ENCODE results near the gene FCHO1.
"Not testable (repeated sequence)": the region's sequence is repeated elsewhere in the genome, so short reads cannot be mapped to it uniquely, and the experiment has no call there.

The FCHO1 gene

DNA sequence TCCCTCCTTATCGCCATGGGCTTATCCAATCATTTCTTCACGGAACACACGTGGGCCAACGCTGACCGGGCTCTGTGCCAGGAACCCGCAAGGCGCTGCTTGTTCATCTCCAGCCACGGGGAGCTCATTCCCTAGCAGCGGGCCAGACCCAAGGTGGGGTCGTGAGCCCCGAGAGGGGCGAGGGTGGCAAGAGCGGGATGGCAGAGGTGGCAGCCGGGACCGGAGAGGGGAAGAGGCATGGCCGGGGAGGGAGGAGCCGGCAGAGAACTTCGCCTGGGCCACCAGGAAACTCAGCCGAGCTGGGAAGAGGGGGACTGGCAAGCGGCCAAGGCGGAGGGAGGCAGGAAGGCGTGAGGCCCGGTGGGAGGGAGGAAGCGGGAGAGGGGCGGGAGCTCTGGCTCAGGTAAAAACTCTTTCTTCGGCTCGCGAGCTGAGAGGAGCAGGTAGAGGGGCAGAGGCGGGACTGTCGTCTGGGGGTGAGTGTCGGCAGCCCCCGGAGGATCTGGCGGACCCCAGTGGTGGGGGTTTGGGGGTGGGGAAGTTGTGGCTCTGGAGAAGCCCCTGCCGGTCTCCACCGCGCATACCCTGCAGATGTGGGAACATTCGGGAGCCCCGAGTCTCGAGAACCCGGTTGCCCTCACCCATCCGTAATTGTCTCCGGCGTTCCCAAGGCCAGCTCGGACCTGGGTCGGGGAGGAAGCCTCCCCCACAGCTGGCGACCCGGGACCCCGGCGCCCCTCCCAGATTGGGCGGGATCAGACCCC, 43.6 kb downstream of the FCHO1 start, which contains the start of gene B3GNT3:
Gene B3GNT3, plus strand, starts transcription at position 408 of the 764 bp plus-strand sequence. CDS start 12,670 bp downstream, outside the sequence.
- DNase-seq (ENCODE audit: low read depth) = peak; percentile 65

DNA sequence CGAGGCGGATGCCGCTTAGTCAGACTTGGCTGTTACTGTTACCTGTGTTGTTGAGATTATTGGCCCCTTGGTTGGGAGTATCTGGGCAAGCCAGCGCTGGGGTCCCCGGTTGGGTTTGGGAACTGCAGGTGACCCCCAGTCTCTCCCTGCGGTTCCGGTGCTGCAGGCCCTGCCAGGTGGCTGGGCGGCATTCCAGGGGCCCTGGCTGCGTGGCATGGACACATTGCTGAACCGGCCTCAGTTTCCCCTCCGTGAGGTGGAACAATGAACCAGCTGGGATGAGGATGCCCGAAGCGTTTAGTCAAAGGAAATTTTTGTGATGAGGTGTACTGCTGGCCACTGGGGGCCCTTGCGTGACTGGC, 44.2 kb downstream of the FCHO1 start:
- DNase-seq (ENCODE audit: low read depth) = no peak

DNA sequence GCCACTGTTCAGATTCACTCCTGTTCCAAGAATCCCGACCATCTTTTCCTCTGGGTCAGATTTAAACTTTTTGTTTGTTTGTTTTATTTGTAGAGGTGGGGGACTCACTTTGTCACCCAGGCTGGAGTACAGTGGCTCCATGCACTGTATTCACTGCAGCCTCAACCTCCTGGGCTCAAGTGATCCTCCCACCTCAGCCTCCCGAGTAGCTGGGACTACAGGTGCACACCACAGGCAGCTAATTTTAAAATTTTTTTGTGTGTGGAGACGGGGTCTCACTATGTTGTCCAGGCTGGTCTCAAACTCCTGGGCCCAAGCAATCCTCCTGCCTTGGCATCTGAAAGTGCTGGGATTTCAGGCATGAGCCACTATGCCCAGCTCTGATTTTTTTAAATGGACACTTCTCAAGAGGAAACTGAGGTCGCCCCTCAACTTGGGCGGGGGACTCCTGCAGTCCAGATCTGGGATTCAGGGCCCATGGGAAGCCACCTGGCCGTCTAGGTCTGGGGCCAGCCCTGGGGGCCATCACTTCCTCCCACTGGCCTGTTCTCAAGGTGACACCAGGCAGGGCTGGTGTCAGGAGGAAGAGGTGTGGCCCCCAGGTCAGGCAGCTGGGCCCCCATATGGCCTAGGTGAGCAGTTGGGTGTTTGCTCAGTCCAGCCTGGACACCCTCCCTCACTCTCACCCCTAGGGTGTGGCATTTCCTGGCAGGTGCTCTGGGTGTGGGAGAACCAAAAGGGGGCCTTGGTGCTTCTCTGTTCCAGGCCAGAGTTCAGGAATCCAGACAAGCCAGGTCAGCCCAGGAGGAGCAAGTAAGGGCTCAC, 44.9 kb downstream of the FCHO1 start:
- DNase-seq (ENCODE audit: low read depth) = no peak

DNA sequence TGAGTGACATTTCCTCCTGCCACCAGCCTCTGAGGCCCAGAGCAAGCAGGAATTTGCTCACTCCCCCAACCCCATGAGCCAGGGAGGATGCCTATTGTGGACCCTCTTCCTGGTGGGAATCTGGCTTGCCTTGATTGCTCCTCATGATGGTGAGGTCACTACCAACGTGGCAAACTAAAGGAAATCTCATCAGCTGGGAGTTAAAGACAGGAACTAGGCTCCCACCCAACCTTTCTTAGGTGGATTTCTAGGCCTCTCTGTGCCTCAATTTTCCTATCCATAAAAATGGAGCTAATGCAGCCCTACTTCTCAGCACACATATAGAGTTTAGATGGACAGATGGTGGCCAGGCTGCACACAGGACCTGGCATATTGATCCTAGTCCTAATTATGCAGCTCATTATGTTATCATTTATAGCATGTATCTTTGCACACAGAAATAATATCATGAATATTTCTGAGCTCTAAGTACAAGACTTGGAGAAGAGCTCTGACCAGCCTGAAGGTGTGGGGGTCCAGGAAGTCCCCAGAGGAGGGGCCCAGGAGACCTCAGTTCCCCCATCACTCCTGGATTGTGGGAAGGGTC, 45.7 kb downstream of the FCHO1 start:
- no peak for DNase-seq (ENCODE audit: low read depth)

DNA sequence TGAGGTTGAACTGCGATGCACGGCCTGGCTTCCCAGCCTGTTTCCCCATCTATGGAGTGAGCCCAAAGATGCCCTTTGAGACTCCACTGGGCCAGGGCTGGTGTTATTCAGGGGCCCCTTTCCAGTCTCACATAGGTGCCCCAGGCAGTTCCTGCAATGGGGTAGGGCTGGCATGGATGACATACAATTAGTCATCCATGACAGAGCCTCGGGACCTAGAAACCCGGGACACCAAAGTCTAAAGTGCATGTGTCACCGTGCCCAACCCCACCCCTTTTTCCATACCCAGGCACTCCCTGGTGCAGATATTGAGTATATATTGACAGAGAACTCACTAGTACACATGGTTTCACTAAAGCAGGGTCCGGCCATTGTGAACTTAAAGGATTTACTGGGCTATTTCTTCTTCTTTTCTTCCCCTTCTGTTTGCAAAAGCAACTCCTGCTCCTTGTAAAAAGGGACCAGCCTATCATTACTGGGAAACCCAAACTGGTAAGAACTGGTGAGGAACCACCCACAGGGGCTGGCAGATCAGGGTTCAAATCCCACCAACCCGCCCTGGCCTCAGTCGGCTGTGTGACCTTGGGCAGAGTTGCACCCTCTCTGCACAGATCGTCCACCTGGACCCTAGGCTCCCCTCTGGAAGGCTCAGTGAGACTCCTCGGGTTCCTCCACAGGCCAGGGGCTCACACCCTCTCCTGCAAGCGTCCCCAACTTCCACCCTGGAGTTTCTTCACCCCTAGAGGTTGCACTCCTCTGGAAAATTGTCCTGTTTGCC, 46.3 kb downstream of the FCHO1 start:
- peak; percentile 91 for DNase-seq (ENCODE audit: low read depth)

DNA sequence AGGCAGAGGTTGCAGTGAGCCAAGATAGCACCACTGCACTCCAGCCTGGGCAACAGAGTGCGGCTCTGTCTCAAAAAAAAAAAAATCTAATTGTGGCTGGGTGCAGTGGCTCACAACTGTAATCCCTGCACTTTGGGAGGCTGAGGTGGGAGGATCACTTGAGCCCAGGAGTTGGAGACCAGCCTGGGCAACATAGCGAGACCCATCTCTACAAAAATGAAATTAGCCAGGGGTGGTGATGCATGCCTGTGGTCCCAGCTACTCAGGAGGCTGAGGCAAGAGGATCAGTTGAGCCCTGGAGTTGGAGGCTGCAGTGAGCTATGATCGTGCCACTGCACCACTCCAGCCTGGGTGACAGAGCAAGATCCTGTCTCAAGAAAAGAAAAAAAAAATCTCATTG, 47.3 kb downstream of the FCHO1 start:
- not testable (repeated sequence) for DNase-seq (ENCODE audit: low read depth)

DNA sequence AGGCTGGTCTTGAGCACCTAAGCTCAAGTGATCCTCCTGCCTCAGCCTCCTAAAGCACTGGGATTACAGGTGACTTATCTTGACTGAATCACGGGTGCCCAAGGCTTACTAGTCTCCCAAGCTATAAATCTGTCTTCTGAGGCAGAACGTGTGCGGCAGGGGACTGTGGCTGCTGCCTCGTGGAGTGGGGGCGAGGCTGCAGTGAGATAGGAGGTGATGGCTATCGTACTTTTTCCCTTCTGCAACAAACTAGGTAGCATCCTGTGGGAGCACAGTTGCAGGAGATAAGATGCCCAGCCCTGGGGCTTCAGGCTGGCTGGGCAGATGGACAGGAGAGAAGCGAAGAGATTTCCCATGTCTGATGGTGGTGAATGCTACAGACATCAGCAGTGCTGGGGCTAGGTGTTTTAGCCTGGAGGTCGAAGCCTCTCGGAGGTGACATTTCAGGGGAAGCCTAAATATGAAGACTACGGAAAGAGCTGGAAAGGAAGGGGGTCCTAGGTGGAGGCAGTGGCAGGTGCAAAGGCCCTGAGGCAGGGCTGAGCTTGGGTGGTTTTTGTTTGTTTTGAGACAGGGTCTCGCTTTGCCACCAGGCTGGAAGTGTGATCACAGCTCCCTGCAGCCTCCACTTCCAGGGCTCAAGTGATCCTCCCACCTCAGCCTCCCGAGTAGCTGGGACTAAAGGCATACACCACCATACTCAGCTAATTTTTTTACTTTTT, 51.0 kb downstream of the FCHO1 start:
- DNase-seq (ENCODE audit: low read depth) = no peak

DNA sequence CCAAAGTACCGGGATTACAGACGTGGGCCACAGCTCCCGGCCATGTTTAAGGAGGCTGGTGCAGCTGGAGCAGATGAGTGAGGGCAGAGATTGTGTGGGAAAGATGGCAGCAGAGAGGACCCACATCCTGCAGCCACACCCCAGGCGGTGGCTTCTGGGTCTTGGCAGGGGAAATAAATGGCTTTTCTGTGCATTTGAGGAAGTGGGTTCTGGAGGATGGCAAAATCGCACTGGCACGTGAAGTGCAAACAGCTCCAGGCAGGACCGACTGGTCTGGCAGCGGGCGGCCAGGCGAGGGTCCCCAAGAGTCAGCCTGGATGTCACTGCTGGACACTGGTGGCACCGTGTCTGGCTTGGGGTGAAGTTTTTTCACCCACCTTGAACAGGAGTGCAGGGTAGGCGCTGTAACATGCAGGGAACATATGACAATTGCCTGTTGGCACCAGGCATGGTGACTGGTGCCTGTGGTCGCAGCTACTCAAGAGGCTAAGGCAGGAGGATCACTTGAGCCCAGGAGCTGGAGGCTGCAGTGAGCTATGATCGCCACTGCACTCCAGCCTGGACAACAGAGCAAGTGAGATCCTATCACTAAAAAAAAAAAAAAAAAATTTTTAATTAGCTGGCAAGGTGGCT, 52.1 kb downstream of the FCHO1 start:
- no peak for DNase-seq (ENCODE audit: low read depth)

DNA sequence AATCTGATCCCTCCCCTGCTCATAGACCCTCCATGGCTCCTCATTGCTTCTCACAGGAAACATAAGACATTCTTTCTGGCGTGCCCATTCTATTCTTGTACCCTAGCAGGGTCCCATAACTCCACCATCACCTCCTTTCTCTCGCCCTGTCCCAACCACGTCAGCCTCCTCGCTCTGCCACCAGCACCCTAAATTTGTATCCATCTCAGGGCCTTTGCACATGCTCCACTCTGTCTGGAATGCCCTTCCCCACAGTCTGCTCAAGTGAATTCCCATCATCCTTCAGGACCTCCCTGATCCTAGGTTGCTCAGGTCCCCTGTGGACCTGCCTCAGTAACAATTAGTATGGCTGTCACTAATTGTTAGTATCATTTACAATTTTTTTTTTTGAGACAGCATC, 54.1 kb downstream of the FCHO1 start:
- no peak for DNase-seq (ENCODE audit: low read depth)

DNA sequence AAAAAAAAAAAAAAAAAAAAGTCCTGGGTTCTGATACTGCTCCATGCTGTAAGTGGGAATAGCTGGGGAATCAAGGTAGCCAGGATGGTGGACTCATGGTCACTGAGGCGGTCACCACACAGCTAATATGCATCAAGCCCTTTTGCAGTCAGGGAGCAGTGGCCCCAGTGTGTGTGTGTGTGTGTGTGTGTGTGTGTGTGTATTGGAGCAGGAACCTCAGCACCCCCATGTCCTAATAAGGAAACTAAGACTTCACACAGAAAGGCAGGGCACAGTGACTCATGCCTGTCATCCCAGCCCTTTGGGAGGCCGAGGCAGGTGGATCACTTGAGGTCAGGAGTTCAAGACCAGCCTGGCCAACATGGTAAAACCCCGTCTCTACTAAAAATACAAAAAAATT, 55.7 kb downstream of the FCHO1 start:
- DNase-seq (ENCODE audit: low read depth) = no peak

DNA sequence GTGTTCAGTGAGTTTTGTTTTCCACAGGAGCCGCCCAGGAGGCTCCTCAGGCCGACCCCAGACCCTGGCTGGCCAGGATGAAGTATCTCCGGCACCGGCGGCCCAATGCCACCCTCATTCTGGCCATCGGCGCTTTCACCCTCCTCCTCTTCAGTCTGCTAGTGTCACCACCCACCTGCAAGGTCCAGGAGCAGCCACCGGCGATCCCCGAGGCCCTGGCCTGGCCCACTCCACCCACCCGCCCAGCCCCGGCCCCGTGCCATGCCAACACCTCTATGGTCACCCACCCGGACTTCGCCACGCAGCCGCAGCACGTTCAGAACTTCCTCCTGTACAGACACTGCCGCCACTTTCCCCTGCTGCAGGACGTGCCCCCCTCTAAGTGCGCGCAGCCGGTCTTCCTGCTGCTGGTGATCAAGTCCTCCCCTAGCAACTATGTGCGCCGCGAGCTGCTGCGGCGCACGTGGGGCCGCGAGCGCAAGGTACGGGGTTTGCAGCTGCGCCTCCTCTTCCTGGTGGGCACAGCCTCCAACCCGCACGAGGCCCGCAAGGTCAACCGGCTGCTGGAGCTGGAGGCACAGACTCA, 56.5 kb downstream of the FCHO1 start:
- no peak for DNase-seq (ENCODE audit: low read depth)

DNA sequence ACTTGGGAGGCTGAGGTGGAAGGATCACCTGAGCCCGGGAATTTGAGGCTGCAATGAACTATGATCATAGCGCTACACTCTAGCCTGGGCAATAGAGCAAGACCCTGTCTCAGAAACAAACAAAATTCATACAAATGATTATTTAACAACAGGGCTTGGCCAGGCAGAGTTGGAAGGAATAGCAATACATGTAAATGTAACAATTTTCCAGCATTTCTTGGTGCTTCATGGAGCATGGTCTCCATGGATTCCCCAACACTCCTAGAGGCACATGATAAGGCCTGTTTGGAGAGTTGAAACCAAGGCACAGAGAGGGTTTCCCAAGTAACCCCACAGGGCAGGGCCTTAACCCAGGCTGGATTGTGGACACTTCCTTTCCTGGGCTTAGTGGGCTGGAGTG, 59.8 kb downstream of the FCHO1 start:
- DNase-seq (ENCODE audit: low read depth) = no peak

DNA sequence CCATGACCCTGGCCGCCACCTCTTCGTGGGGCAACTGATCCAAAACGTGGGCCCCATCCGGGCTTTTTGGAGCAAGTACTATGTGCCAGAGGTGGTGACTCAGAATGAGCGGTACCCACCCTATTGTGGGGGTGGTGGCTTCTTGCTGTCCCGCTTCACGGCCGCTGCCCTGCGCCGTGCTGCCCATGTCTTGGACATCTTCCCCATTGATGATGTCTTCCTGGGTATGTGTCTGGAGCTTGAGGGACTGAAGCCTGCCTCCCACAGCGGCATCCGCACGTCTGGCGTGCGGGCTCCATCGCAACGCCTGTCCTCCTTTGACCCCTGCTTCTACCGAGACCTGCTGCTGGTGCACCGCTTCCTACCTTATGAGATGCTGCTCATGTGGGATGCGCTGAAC, 60.4 kb downstream of the FCHO1 start:
- DNase-seq (ENCODE audit: low read depth) = no peak

DNA sequence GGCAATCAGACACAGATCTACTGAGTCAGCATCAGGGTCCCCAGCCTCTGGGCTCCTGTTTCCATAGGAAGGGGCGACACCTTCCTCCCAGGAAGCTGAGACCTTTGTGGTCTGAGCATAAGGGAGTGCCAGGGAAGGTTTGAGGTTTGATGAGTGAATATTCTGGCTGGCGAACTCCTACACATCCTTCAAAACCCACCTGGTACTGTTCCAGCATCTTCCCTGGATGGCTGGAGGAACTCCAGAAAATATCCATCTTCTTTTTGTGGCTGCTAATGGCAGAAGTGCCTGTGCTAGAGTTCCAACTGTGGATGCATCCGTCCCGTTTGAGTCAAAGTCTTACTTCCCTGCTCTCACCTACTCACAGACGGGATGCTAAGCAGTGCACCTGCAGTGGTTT, 60.8 kb downstream of the FCHO1 start:
- no peak for DNase-seq (ENCODE audit: low read depth)

DNA sequence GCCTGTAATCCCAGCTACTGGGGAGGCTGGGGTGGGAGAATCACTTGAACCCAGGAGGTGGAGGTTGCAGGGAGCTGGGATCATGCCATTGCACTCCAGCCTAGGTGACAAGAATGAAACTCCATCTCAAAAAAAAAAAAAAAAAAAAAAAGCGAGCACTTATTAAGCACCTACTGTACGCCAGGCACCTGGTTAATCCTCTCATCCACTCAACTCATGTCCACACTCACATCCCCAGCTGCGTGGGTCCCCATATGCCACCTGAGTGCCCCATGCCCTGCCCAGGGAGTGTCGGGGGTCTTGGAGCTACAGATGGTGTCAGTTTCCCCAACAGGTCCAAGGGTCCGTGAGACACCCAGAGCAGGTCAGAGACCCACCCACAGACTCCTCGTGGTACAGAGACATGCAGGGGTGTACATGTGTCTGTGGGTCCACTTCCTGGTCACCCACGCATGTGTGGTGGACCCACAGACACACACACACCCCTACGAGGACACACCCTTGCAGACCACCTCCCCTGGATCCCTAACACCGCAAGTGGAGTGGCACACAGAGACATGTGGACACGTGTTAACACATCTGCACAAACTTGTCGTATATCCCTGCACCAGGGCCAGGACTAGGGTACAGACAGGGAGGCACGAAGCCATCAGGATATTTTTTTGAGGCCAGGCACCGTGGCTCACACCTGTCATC, 66.5 kb downstream of the FCHO1 start:
- DNase-seq (ENCODE audit: low read depth) = no peak

DNA sequence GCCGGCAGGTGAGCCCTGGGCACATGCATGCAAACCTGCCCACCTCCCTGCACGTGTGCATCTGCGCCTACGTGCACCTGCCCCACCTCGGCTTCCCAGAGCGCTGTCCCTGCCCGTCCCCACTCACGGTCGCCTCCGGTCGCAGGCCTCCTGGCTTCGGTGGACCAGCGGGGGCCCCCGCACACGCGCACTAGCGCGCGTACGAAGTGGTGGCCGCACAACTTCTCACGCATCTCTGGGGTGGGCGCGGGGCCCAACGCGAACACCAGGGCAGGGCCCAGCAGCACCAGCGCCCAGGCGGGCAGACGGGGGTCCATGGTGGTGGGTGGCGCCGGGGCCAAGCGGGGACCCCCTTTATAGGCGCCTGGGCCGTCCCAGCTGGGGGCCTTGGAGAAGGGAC, 69.9 kb downstream of the FCHO1 start, which contains the start of gene INSL3:
Gene INSL3, minus strand, starts transcription at position 330 of the 400 bp plus-strand sequence. Its CDS starts 13 bp downstream, at position 317.
- no peak for DNase-seq (ENCODE audit: low read depth)

DNA sequence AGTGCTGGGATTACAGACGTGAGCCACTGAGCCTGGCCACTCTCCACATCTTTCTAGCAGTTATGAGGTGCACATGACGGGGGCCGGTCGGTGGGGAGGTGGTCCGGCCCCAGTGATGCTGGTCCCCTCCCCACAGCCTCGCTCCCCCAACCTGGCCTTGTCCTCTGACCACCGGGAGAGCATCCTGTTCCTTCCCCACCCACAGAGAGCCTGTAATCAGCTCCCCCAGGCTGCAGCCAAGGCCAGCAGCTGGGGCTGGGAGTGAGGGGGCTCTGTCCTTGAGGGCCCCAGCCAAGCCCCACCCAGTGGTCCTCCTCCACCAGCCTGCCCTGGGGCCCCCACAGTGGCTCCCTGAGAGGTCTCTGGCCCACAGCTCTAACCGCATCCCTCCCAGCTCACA, 73.1 kb downstream of the FCHO1 start:
- DNase-seq (ENCODE audit: low read depth) = no peak

DNA sequence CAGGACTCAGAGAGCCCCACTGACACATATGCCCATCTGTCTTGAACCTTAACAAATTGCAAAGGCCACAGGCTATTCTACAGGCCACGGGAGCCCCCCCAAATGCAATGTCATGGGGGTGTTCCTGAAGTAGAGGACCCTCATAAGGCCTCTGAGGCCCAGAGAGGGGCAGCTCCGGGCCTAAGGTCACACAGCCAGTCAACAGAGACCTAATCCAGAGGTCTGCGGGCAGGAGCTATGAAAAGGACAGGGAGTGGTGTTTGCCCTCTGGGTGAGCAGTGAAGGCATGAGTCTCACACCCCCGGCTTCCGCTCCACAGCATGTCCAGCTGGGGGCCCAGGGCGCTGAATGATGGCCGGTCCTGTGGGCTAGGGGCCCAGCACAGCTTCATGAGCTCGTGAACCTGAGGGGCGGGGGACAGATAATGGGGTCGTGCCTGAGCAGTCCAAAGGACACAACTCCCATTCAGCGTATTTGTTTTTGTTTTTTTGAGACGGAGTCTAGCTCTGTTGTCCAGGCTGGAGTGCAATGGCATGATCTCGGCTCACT, 75.3 kb downstream of the FCHO1 start:
- DNase-seq (ENCODE audit: low read depth) = no peak

DNA sequence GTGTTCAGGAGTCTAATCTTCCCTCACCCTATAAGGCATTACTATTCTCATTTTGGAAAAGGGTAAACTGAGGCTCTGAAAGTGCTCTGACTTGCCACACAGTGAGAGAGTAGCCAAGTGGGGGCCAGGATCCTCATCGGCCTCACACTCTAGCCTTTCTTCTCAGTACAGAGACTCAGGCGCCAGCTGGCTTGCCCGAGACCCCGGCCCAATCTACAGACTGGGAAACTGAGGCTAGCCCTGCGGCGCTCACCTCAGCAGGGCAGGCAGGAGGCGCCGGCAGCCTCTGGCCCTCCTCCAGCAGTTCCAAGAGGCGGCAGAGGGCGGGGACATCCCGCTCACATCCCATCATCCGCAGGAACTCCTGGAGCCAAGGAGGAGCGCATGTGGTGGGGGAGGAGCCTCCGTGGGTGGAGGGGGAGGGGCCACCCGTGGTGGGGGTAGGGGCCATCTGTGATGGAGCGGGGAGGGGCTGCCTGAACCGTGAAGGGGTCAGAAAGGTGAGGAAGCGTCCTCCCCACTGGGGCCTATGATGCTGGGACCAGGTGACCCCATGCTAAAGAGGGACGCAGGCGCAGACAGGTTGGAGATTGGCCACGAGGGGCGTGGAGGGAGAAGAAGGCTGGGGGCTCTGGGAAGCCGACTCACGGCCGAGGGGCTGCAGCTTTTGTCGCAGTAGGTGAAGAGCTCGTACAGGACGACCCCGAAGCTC, 78.7 kb downstream of the FCHO1 start:
- DNase-seq (ENCODE audit: low read depth) = no peak

Measured in ELR (cell line).